Measurements from ENCODE around the gene MOSPD3. TPM values are rescaled to one million over a fixed set of nuclear protein-coding genes. Genes with fewer than 3 reads are reported as not detected.
A peak's percentile ranks its signal among the peaks of the same experiment; 100 is the strongest.

The MOSPD3 gene
- total RNA-seq, 3 donors from 2014 or later: 11.9 to 17.2 (median 14.4) TPM

GRCh38 chr7:100586266-100587025 lies 25.9 kb upstream of the MOSPD3 start, which contains the start of gene FBXO24:
FBXO24 (plus strand) TSS chr7:100586328; CDS start chr7:100586626, 298 bp downstream.
- TF ChIP-seq CTCF (IDR thresholded peaks at IDR 0.05): no peak
- intact Hi-C loops (cut with DNase I, micrococcal nuclease): no loop called here
- Histone ChIP-seq H3K4me1 (ENCODE audit: low read depth) (peaks cover 31% of the 10 kb centered on the region), H3K9me3 (no peaks in the 10 kb centered on the region), H3K36me3 (ENCODE audit: low read depth) (peaks cover 8% of the 10 kb centered on the region), H3K4me3 (peak within 1 kb of the TSS; percentile 98)
- peak; percentile 98 to 100 (median 100) for DNase-seq
- ATAC-seq: peak; percentile 86

- ATAC-seq (no peak), DNase-seq (no peak)
- no peak for TF ChIP-seq CTCF (IDR thresholded peaks at IDR 0.05)
Measured at GRCh38 chr7:100588438-100588837, 23.9 kb upstream of the MOSPD3 start.

GRCh38 chr7:100589341-100589947 lies 22.9 kb upstream of the MOSPD3 start:
- Histone ChIP-seq H3K36me3 (ENCODE audit: low read depth) (peaks cover 8% of the 10 kb centered on the region), H3K9me3 (no peaks in the 10 kb centered on the region), H3K4me1 (ENCODE audit: low read depth) (peaks cover 11% of the 10 kb centered on the region), H3K4me3 (no peak overlapping the region)
- TF ChIP-seq CTCF (IDR thresholded peaks at IDR 0.05): no peak
- ATAC-seq: no peak
- intact Hi-C loops (cut with DNase I, micrococcal nuclease): no loop called here
- DNase-seq: peak in 1 of 3 donors; percentile 26

More at GRCh38 chr7:100588438-100588837, 23.9 kb upstream of the MOSPD3 start:
- Histone ChIP-seq H3K4me3 (no peak overlapping the region), H3K9me3 (no peaks in the 10 kb centered on the region), H3K4me1 (ENCODE audit: low read depth) (peaks cover 20% of the 10 kb centered on the region), H3K36me3 (ENCODE audit: low read depth) (peaks cover 8% of the 10 kb centered on the region)
- intact Hi-C loops (cut with DNase I, micrococcal nuclease): no loop called here

GRCh38 chr7:100590077-100590737 lies 22.1 kb upstream of the MOSPD3 start:
- DNase-seq (peak in 2 of 3 donors; percentile 18 to 39), ATAC-seq (no peak)
- H3K4me3 ChIP-seq: no peak overlapping the region
- peaks cover 4% of the 10 kb centered on the region for H3K4me1 ChIP-seq (ENCODE audit: low read depth)
- intact Hi-C loops (cut with DNase I, micrococcal nuclease): no loop called here
- H3K9me3 ChIP-seq: no peaks in the 10 kb centered on the region
- H3K36me3 ChIP-seq (ENCODE audit: low read depth): peaks cover 8% of the 10 kb centered on the region
- TF ChIP-seq CTCF (IDR thresholded peaks at IDR 0.05): no peak

- ATAC-seq (no peak), DNase-seq (no peak)
- no peak overlapping the region for H3K4me3 ChIP-seq
- no peak for TF ChIP-seq CTCF (IDR thresholded peaks at IDR 0.05)
- peaks cover under 1% of the 10 kb centered on the region for H3K36me3 ChIP-seq (ENCODE audit: low read depth)
- H3K4me1 ChIP-seq (ENCODE audit: low read depth): peaks cover 3% of the 10 kb centered on the region
- H3K9me3 ChIP-seq: no peaks in the 10 kb centered on the region
- intact Hi-C loops (cut with DNase I, micrococcal nuclease): no loop called here
Measured at GRCh38 chr7:100591596-100591995, 20.7 kb upstream of the MOSPD3 start.
